Upper lobe of left lung (tissue), 4 donors: ENCODE data around the gene RBM41.
"Not testable (repeated sequence)": the region's sequence is repeated elsewhere in the genome, so short reads cannot be mapped to it uniquely, and the experiment has no call there.

ENCODE experiments used
- CTCF ChIP-seq, 6 experiments: fragments of 450-650 bp in 4 of 6; fragments of 200-600 bp in 2 of 6; sonication (generic) in 2 of 6; IDR thresholded peaks; one replicate each; pipeline ENCODE4 v1.5.1; 2016 to 2019; ENCODE audit warnings: antibody characterized with exemption in 6 of 6
- EP300 ChIP-seq, 4 donors: sonication (generic); formaldehyde crosslinking; IDR thresholded peaks; one replicate each; pipeline ENCODE4 v1.5.1; 2017; ENCODE audit warnings: antibody characterized with exemption in 4 of 4, control low read depth in 2 of 4
- POLR2A ChIP-seq, 4 donors: fragments of 450-650 bp; IDR thresholded peaks; one replicate each; pipeline ENCODE4 v1.5.1; 2016 to 2017; ENCODE audit warnings: antibody characterized with exemption in 4 of 4, mild to moderate bottlenecking in 2 of 4
- POLR2AphosphoS5 ChIP-seq, 2 donors: sonication (generic); formaldehyde crosslinking; IDR thresholded peaks; one replicate each; pipeline ENCODE4 v1.5.1; 2017; ENCODE audit warnings: antibody characterized with exemption in 2 of 2

DNA sequence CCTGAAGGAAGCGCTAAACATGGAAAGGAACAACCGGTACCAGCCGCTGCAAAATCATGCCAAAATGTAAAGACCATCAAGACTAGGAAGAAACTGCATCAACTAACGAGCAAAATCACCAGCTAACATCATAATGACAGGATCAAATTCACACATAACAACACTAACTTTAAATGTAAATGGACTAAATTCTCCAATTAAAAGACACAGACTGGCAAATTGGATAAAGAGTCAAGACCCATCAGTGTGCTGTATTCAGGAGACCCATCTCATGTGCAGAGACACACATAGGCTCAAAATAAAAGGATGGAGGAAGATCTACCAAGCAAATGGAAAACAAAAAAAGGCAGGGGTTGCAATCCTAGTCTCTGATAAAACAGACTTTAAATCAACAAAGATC, 39.0 kb upstream of the RBM41 start:
- TF ChIP-seq CTCF, EP300, POLR2A, POLR2AphosphoS5 (IDR thresholded peaks at IDR 0.05): not testable (repeated sequence)
